Measurements from ENCODE around the gene CENPC. TPM values are rescaled to one million over a fixed set of nuclear protein-coding genes. Genes with fewer than 3 reads are reported as not detected.
"Not testable (repeated sequence)": the region's sequence is repeated elsewhere in the genome, so short reads cannot be mapped to it uniquely, and the experiment has no call there.

CENPC gene
- total RNA-seq, 6 donors from 2014 or later, result 13.6 to 75.4 (median 18.5) TPM

DNA sequence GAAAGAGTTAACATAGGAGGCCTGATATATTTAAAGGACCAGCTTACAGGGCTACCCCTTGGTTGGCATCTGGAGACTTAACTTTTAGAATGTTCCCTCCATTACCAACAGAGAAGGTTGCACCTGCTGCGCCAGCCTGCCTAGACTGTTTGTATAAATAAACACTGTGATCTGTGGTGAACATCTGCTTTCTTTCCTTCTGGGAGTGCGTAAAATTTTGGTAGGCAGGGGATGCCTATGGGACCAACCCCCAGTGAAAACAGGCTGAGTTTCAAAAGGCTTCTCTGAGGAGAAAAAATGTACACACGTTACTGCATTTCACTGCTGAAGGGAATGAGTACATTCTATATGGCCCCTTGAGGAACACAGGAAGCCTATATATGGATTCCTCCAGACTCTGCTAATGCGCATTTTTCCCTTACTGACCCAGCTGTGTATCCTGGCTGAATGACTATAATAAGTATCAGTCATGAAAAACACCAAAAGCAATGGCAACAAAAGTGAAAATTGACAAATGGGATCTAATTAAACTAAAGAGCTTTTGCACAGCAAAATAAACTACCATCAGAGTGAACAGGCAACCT is 13.8 kb downstream of the CENPC start:
- Histone ChIP-seq H3K9me3 (no peaks in the 10 kb centered on the region), H3K27me3 (no peaks in the 10 kb centered on the region), H3K27ac (no peak overlapping the region), H3K4me1 (no peaks in the 10 kb centered on the region), H3K4me3 (no peak overlapping the region), H3K36me3 (peaks cover 10 to 77% (median 31%) of the 10 kb centered on the region in 4 donors)
- ATAC-seq (ENCODE audit: low FRiP score in 2 of 2) (no peak), DNase-seq (no peak)
- no peak for TF ChIP-seq POLR2AphosphoS5 (IDR thresholded peaks at IDR 0.05)
- no peak for TF ChIP-seq EP300 (IDR thresholded peaks at IDR 0.05)
- TF ChIP-seq POLR2A (IDR thresholded peaks at IDR 0.05), result no peak
- TF ChIP-seq, protein P1, sequence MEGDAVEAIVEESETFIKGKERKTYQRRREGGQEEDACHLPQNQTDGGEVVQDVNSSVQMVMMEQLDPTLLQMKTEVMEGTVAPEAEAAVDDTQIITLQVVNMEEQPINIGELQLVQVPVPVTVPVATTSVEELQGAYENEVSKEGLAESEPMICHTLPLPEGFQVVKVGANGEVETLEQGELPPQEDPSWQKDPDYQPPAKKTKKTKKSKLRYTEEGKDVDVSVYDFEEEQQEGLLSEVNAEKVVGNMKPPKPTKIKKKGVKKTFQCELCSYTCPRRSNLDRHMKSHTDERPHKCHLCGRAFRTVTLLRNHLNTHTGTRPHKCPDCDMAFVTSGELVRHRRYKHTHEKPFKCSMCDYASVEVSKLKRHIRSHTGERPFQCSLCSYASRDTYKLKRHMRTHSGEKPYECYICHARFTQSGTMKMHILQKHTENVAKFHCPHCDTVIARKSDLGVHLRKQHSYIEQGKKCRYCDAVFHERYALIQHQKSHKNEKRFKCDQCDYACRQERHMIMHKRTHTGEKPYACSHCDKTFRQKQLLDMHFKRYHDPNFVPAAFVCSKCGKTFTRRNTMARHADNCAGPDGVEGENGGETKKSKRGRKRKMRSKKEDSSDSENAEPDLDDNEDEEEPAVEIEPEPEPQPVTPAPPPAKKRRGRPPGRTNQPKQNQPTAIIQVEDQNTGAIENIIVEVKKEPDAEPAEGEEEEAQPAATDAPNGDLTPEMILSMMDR (IDR thresholded peaks at IDR 0.05), result no peak
- WGBS, 2 donors, result 94 to 96% methylated on average over 4 of the region's 4 CpGs

DNA sequence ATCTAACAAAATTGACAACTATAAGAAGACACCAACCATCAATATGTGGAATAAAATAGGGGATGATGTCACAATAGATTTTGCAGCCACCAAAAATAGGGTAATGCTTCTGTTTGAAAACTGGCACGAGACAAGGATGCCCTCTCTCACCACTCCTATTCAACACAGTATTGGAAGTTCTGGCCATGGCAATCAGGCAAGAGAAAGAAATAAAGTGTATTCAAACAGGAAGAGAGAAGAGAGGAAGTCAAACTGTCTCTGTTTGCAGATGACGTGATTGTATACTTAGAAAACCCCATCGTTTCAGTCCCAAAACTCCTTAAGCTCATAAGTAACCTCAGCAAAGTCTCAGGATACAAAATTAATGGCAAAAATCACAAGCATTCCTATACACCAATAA is 21.2 kb downstream of the CENPC start:
- Histone ChIP-seq H3K36me3 (peaks cover under 1 to 15% (median 4%) of the 10 kb centered on the region in 4 donors), H3K4me1 (peaks cover 0 to 13% (median 2%) of the 10 kb centered on the region in 4 donors)
- ATAC-seq (ENCODE audit: low FRiP score in 2 of 2); H3K4me3 ChIP-seq; DNase-seq; H3K27me3 ChIP-seq; H3K27ac ChIP-seq; H3K9me3 ChIP-seq: not testable (repeated sequence)
- 66% methylated on average over 2 to 3 of the region's 3 CpGs for WGBS, 2 donors

- H3K9me3 ChIP-seq, result no peaks in the 10 kb centered on the region
- TF ChIP-seq POLR2A (IDR thresholded peaks at IDR 0.05) (no peak), EP300 (IDR thresholded peaks at IDR 0.05) (no peak), POLR2AphosphoS5 (IDR thresholded peaks at IDR 0.05) (no peak)
- TF ChIP-seq, protein P1 (IDR thresholded peaks at IDR 0.05), result no peak
- no peaks in the 10 kb centered on the region for H3K27me3 ChIP-seq
- 83 to 88% methylated on average over 10 of the region's 10 CpGs for WGBS, 2 donors
- H3K4me1 ChIP-seq, result peaks cover 0 to 13% (median 2%) of the 10 kb centered on the region in 4 donors
- no peak overlapping the region for H3K27ac ChIP-seq
- ATAC-seq (ENCODE audit: low FRiP score in 2 of 2) (no peak), DNase-seq (no peak)
- H3K4me3 ChIP-seq, result no peak overlapping the region
- H3K36me3 ChIP-seq, result peaks cover 0 to 14% (median 4%) of the 10 kb centered on the region in 4 donors
Measured at GRCh38 chr4:67522851-67523671, 22.2 kb downstream of the CENPC start.

DNA sequence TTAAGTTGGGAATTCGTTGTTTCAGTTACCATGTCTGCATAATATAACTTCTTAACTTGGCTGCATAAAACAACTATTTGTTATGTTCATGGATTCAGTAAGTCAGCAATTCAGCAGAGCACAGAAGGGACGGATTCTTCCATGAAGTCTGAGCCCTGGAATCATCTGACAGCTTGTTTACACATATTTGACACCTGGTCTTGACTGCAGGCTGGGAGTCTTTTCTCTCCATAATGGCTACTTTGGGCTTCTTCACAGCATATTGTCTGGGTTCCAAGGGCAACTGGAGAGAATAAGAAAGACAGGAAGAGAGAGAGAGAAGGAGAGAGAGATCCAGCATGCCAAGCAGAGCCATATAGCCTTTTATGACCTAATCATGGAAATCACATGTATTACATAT is 23.1 kb downstream of the CENPC start:
- Histone ChIP-seq H3K36me3 (peaks cover 3 to 20% (median 7%) of the 10 kb centered on the region in 4 donors), H3K27ac (no peak overlapping the region), H3K4me1 (peaks cover 0 to 13% (median 2%) of the 10 kb centered on the region in 4 donors), H3K27me3 (no peaks in the 10 kb centered on the region), H3K9me3 (no peaks in the 10 kb centered on the region), H3K4me3 (no peak overlapping the region)
- WGBS, 2 donors, result 74 to 86% methylated on average over 2 of the region's 2 CpGs
- no peak for TF ChIP-seq POLR2AphosphoS5 (IDR thresholded peaks at IDR 0.05)
- TF ChIP-seq, protein P1 (IDR thresholded peaks at IDR 0.05), result no peak
- no peak for TF ChIP-seq POLR2A (IDR thresholded peaks at IDR 0.05)
- TF ChIP-seq EP300 (IDR thresholded peaks at IDR 0.05), result no peak
- no peak for ATAC-seq (ENCODE audit: low FRiP score in 2 of 2)
- DNase-seq, result no peak

- WGBS, 2 donors, result 89 to 92% methylated on average over 1 of the region's 1 CpG
- TF ChIP-seq EP300 (IDR thresholded peaks at IDR 0.05), result no peak
- no peak for TF ChIP-seq POLR2AphosphoS5 (IDR thresholded peaks at IDR 0.05)
- TF ChIP-seq, protein P1 (IDR thresholded peaks at IDR 0.05), result no peak
- TF ChIP-seq POLR2A (IDR thresholded peaks at IDR 0.05), result no peak
- DNase-seq (no peak), ATAC-seq (ENCODE audit: low FRiP score in 2 of 2) (no peak)
- no peaks in the 10 kb centered on the region for H3K27me3 ChIP-seq
- H3K9me3 ChIP-seq, result no peaks in the 10 kb centered on the region
- no peak overlapping the region for H3K27ac ChIP-seq
- H3K4me3 ChIP-seq, result no peak overlapping the region
- peaks cover 0 to 13% (median 2%) of the 10 kb centered on the region in 4 donors for H3K4me1 ChIP-seq
- H3K36me3 ChIP-seq, result peaks cover 3 to 27% (median 7%) of the 10 kb centered on the region in 4 donors
Measured at GRCh38 chr4:67521506-67521905, 23.8 kb downstream of the CENPC start.

Data from upper lobe of left lung (tissue), 6 donors.